Measurements from ENCODE around the gene TAS2R60. TPM values are rescaled to one million over a fixed set of nuclear protein-coding genes. Genes with fewer than 3 reads are reported as not detected.

TAS2R60 gene
- total and polyA plus RNA-seq, 4 experiments from 2014 or later: 0.36 to 1.4 (median 0.92) TPM

DNA sequence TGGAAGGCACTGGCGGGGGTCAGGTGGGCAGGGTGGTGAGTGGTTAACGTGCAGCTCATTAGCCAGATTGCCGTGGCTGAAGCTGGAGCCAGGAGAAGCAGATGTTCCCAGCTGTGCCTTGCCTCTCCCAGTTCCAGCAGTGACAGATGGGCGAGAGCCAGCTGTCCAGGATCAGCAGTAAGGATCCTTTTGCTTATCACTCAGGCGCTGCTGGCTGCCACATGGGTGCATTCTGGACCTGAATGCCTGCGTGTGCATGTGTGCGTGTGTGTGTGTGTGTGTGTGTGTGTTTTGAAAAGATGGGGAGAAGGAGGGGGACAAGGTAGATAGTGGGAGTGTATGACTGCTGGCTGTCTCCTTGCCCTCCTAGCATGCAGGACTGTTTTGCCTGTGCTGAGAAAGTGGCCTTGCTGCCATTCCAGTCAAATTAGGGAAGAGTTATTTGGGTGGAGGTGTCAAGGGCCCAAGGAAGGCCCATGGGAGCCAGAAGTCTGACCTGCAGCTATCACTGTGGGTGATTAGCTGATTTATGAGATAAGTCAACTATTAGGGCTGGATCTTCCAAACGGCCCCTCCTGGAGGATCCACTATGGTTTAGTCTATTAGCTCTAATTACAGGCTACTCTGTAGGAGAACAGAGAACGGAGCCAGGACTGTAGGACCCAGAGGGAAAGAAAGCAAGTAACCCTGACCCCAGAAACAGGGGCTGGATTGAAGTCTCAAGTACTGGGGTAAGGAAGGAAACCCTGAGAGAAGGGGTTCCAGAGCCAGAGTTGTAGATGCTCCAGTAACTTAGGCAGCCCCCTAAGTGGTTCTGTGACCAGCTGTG is 37.9 kb upstream of the TAS2R60 start:
- H3K36me3 Mint-ChIP-seq: peaks cover 7 to 18% of the 10 kb centered on the region in 2 donors
- H3K4me1 Mint-ChIP-seq: peaks cover 45 to 73% (median 56%) of the 10 kb centered on the region in 4 donors

GRCh38 chr7:143406002-143406357 is 37.3 kb upstream of the TAS2R60 start:
- H3K27ac Mint-ChIP-seq: peak overlapping the region; percentile 8 to 82 (median 37)
- DNase-seq: no peak
- H3K27ac ChIP-seq (ENCODE audit: low read depth, low read length): no peak overlapping the region
- intact Hi-C loops (cut with micrococcal nuclease): no loop called here
- H3K36me3 ChIP-seq (ENCODE audit: insufficient read depth, low read length): no peaks in the 10 kb centered on the region
- peaks cover 0 to 2% (median 0%) of the 10 kb centered on the region in 8 donors for H3K9me3 Mint-ChIP-seq
- peaks cover 48% of the 10 kb centered on the region for H3K4me1 ChIP-seq (ENCODE audit: insufficient read depth, low read length)
- ChIA-PET CTCF (ENCODE audit: partially characterized antibody) (interaction anchor here (1.0 to 9.8 kb wide), 9 partner anchors 10 to 166 kb away, joined by 3 to 129 read pairs (median 6); partner anchors contain the start of gene ZYX), POLR2A (ENCODE audit: partially characterized antibody) (interaction anchor here (0.9 to 10.9 kb wide), 6 partner anchors 13 to 165 kb away, joined by 3 to 215 read pairs (median 14); partner anchors contain the start of genes GSTK1 and ZYX)
- H3K27me3 Mint-ChIP-seq: no peaks in the 10 kb centered on the region
- H3K4me1 Mint-ChIP-seq: peaks cover 47 to 76% (median 59%) of the 10 kb centered on the region in 4 donors
- peak overlapping the region; percentile 29 to 97 (median 91) for H3K4me3 Mint-ChIP-seq
- H3K27me3 ChIP-seq (ENCODE audit: insufficient read depth, low read length): no peaks in the 10 kb centered on the region
- H3K36me3 Mint-ChIP-seq: peaks cover 3 to 13% of the 10 kb centered on the region in 2 donors
- no peak overlapping the region for H3K4me3 ChIP-seq (ENCODE audit: low read length in 2 of 2)
- no peaks in the 10 kb centered on the region for H3K9me3 ChIP-seq (ENCODE audit: control insufficient read depth in 1 of 2, low read length in 2 of 2)

More for the DNA sequence above, 37.9 kb upstream of the TAS2R60 start:
- H3K36me3 ChIP-seq (ENCODE audit: insufficient read depth, low read length): no peaks in the 10 kb centered on the region
- peak overlapping the region in 6 of 8 donors; percentile 13 to 62 (median 48) for H3K4me3 Mint-ChIP-seq
- H3K27ac ChIP-seq (ENCODE audit: low read depth, low read length): no peak overlapping the region
- H3K9me3 Mint-ChIP-seq: peaks cover 0 to 2% (median 0%) of the 10 kb centered on the region in 8 donors
- no peaks in the 10 kb centered on the region for H3K27me3 Mint-ChIP-seq
- intact Hi-C loops (cut with micrococcal nuclease): no loop called here
- ChIA-PET CTCF (ENCODE audit: partially characterized antibody) (interaction anchor here (0.7 to 9.8 kb wide), 10 partner anchors 11 to 165 kb away, joined by 3 to 129 read pairs (median 6); partner anchors contain the start of gene ZYX), POLR2A (ENCODE audit: partially characterized antibody) (interaction anchor here (0.9 to 10.9 kb wide), 7 partner anchors 12 to 165 kb away, joined by 3 to 215 read pairs (median 4); partner anchors contain the start of genes GSTK1 and ZYX)
- no peaks in the 10 kb centered on the region for H3K9me3 ChIP-seq (ENCODE audit: control insufficient read depth in 1 of 2, low read length in 2 of 2)
- peak overlapping the region; percentile 7 to 76 (median 63) for H3K27ac Mint-ChIP-seq
- H3K27me3 ChIP-seq (ENCODE audit: insufficient read depth, low read length): no peaks in the 10 kb centered on the region
- H3K4me3 ChIP-seq (ENCODE audit: low read length in 2 of 2): no peak overlapping the region
- H3K4me1 ChIP-seq (ENCODE audit: insufficient read depth, low read length): peaks cover 48% of the 10 kb centered on the region
- no peak for DNase-seq

DNA sequence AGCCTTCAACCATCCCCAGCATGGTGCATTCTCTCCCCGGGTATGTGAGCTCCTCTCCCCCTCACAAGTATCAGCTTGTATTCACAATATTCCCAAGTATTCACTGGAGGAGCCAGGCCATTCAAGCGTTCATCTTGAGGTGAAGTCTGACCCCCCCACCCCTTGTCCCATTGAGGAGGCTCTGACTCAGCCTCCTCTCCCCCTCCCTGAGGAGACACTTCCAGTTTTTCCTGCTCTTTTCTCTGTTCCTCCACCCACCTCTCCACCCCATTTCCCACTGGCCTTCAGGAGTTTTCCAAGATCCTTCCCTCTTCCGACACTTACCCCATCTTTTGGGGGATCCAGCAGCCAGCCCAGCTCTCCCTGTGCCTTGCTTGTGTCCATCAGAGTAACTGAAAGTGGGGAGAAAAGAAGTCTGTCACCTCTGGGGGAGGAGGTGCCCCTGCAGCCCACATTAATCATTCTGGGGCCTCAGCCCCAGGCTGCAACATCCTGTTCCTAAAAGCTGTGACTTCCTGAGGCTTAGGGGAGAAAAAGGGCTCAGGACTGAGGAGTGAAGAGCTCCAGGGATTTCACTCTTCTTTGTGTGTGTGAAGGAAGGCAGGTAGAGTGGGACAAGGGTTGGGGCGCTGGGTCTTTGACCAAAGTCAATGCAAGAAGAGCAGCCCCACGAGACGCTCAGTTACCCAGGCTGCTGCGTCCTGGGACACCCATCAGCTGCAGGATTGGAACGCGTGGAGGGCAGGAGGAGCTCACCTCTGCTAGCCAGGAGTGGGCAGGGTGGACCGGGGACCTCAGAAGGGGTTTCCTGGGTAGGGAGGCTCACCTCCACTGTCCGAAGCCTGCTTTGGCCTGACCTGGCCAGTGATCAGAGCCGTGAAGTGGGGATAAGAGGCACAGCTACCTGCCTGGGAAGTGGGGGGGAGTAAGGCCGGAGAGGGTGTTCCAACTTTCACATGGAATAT is 35.7 kb upstream of the TAS2R60 start:
- ChIA-PET CTCF (ENCODE audit: partially characterized antibody) (interaction anchor here (0.8 to 9.8 kb wide), 20 partner anchors 9 to 167 kb away, joined by 3 to 129 read pairs (median 5); partner anchors contain the start of genes GSTK1 and ZYX), POLR2A (ENCODE audit: partially characterized antibody) (interaction anchor here (0.8 to 10.9 kb wide), 23 partner anchors 11 to 617 kb away, joined by 3 to 215 read pairs (median 7); partner anchors contain the start of genes CASP2, GSTK1 and ZYX)
- Histone ChIP-seq H3K4me3 (ENCODE audit: low read length in 2 of 2) (peak overlapping the region; percentile 58 to 66), H3K27me3 (ENCODE audit: insufficient read depth, low read length) (no peaks in the 10 kb centered on the region), H3K27ac (ENCODE audit: low read depth, low read length) (peak overlapping the region; percentile 15), H3K36me3 (ENCODE audit: insufficient read depth, low read length) (no peaks in the 10 kb centered on the region), H3K4me1 (ENCODE audit: insufficient read depth, low read length) (peaks cover 48% of the 10 kb centered on the region), H3K9me3 (ENCODE audit: control insufficient read depth in 1 of 2, low read length in 2 of 2) (no peaks in the 10 kb centered on the region)
- DNase-seq: peak; percentile 52 to 68 (median 64)
- Mint-ChIP-seq H3K9me3 (peaks cover 0 to 2% (median 0%) of the 10 kb centered on the region in 8 donors), H3K36me3 (peaks cover 0 to 7% of the 10 kb centered on the region in 2 donors), H3K27me3 (no peaks in the 10 kb centered on the region), H3K4me3 (peak overlapping the region; percentile 89 to 97 (median 92)), H3K4me1 (peaks cover 49 to 85% (median 60%) of the 10 kb centered on the region in 4 donors), H3K27ac (peak overlapping the region; percentile 76 to 96 (median 96))
- intact Hi-C loops (cut with micrococcal nuclease): loop anchor here (1.0 to 2.0 kb wide), 4 partner anchors 27 to 119 kb away; partner anchors contain the start of gene CASP2

- H3K36me3 Mint-ChIP-seq: peaks cover 0 to 6% of the 10 kb centered on the region in 2 donors
- ChIA-PET CTCF (ENCODE audit: partially characterized antibody) (interaction anchor here (0.7 to 9.8 kb wide), 20 partner anchors 8 to 168 kb away, joined by 3 to 129 read pairs (median 5); partner anchors contain the start of genes GSTK1 and ZYX), POLR2A (ENCODE audit: partially characterized antibody) (interaction anchor here (0.8 to 10.9 kb wide), 22 partner anchors 12 to 617 kb away, joined by 3 to 215 read pairs (median 6); partner anchors contain the start of genes CASP2, FAM131B, GSTK1 and ZYX)
- H3K9me3 Mint-ChIP-seq: peaks cover 0 to 2% (median 0%) of the 10 kb centered on the region in 8 donors
- Histone ChIP-seq H3K27ac (ENCODE audit: low read depth, low read length) (peak overlapping the region; percentile 15), H3K9me3 (ENCODE audit: control insufficient read depth in 1 of 2, low read length in 2 of 2) (no peaks in the 10 kb centered on the region), H3K4me3 (ENCODE audit: low read length in 2 of 2) (peak overlapping the region; percentile 58 to 66), H3K36me3 (ENCODE audit: insufficient read depth, low read length) (no peaks in the 10 kb centered on the region), H3K4me1 (ENCODE audit: insufficient read depth, low read length) (peaks cover 48% of the 10 kb centered on the region), H3K27me3 (ENCODE audit: insufficient read depth, low read length) (no peaks in the 10 kb centered on the region)
- H3K4me1 Mint-ChIP-seq: peaks cover 51 to 79% (median 60%) of the 10 kb centered on the region in 4 donors
- H3K27ac Mint-ChIP-seq: peak overlapping the region in 6 of 7 donors; percentile 76 to 96 (median 96)
- DNase-seq: no peak
- peak overlapping the region; percentile 89 to 97 (median 92) for H3K4me3 Mint-ChIP-seq
- no peaks in the 10 kb centered on the region for H3K27me3 Mint-ChIP-seq
- intact Hi-C loops (cut with micrococcal nuclease): loop anchor here (1.0 to 2.0 kb wide), 4 partner anchors 28 to 120 kb away; partner anchors contain the start of gene CASP2
Measured at GRCh38 chr7:143408252-143408685, 35.0 kb upstream of the TAS2R60 start.

GRCh38 chr7:143408686-143409561 is 34.3 kb upstream of the TAS2R60 start, which contains the start of gene EPHA1:
Gene EPHA1 (minus strand): TSS chr7:143408856. CDS start chr7:143408805, 51 bp downstream.
- peaks cover 47 to 73% (median 55%) of the 10 kb centered on the region in 4 donors for H3K4me1 Mint-ChIP-seq
- H3K9me3 Mint-ChIP-seq: peaks cover 0 to 2% (median 0%) of the 10 kb centered on the region in 8 donors

More at GRCh38 chr7:143408686-143409561, 34.3 kb upstream of the TAS2R60 start, which contains the start of gene EPHA1:
- H3K36me3 ChIP-seq (ENCODE audit: insufficient read depth, low read length): no peaks in the 10 kb centered on the region
- intact Hi-C loops (cut with micrococcal nuclease): loop anchor here (1.0 to 2.0 kb wide), 5 partner anchors 29 to 169 kb away; partner anchors contain the start of gene CASP2
- H3K27me3 ChIP-seq (ENCODE audit: insufficient read depth, low read length): no peaks in the 10 kb centered on the region
- Mint-ChIP-seq H3K4me3 (peak within 1 kb of the TSS; percentile 89 to 97 (median 92)), H3K27me3 (no peaks in the 10 kb centered on the region), H3K27ac (peak within 1 kb of the TSS; percentile 76 to 96 (median 96)), H3K36me3 (peaks cover 0 to 5% of the 10 kb centered on the region in 2 donors)
- peak within 1 kb of the TSS; percentile 15 for H3K27ac ChIP-seq (ENCODE audit: low read depth, low read length)
- peak within 1 kb of the TSS; percentile 58 to 66 for H3K4me3 ChIP-seq (ENCODE audit: low read length in 2 of 2)
- no peaks in the 10 kb centered on the region for H3K9me3 ChIP-seq (ENCODE audit: control insufficient read depth in 1 of 2, low read length in 2 of 2)
- POLR2A ChIA-PET (ENCODE audit: partially characterized antibody): interaction anchor here (0.9 to 10.9 kb wide), 16 partner anchors 12 to 601 kb away, joined by 3 to 215 read pairs (median 8); partner anchors contain the start of genes CASP2, FAM131B and ZYX
- H3K4me1 ChIP-seq (ENCODE audit: insufficient read depth, low read length): peaks cover 48% of the 10 kb centered on the region
- DNase-seq: peak; percentile 52 to 62 (median 57)
- CTCF ChIA-PET (ENCODE audit: partially characterized antibody): interaction anchor here (0.6 to 9.8 kb wide), 19 partner anchors 7 to 169 kb away, joined by 3 to 129 read pairs (median 5); partner anchors contain the start of genes GSTK1 and ZYX
